ENCODE results near the gene RNPS1.

DNA sequence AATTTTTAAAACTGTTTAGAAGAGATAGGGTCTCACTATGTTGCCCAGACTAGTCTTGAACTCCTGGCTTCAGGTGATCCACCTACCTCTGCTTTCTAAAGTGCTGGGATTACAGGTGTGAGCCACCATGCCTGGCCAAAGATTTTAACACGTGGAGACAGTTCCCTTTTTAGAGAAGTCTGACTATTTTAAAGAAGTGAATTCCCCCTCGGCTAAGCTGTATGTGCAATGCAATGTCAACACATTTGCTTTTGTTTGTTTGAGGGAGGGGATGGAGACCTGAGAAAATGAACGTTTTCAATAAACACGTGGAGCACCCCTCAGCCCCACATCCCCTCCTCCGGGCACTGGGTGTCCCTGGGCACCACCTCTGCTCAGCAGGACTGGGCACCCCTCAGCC, 14.3 kb upstream of the RNPS1 start:
- TF ChIP-seq, protein P1, sequence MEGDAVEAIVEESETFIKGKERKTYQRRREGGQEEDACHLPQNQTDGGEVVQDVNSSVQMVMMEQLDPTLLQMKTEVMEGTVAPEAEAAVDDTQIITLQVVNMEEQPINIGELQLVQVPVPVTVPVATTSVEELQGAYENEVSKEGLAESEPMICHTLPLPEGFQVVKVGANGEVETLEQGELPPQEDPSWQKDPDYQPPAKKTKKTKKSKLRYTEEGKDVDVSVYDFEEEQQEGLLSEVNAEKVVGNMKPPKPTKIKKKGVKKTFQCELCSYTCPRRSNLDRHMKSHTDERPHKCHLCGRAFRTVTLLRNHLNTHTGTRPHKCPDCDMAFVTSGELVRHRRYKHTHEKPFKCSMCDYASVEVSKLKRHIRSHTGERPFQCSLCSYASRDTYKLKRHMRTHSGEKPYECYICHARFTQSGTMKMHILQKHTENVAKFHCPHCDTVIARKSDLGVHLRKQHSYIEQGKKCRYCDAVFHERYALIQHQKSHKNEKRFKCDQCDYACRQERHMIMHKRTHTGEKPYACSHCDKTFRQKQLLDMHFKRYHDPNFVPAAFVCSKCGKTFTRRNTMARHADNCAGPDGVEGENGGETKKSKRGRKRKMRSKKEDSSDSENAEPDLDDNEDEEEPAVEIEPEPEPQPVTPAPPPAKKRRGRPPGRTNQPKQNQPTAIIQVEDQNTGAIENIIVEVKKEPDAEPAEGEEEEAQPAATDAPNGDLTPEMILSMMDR (IDR thresholded peaks at IDR 0.05) = no peak
- TF ChIP-seq POLR2A (IDR thresholded peaks at IDR 0.05) = no peak

All from testis (tissue), 2 donors.